Ectodermal cell (in vitro differentiated cells): Measurements from ENCODE around the gene PWP2.

Source experiments
- H3K27ac ChIP-seq: 2 replicates; pipeline ENCODE4 v1.7.0; 2013; ENCODE audit warnings: mild to moderate bottlenecking, low read depth, low read length; ENCODE audit not compliant: insufficient read depth, poor library complexity, severe bottlenecking
- H3K27me3 ChIP-seq: 2 replicates; pipeline ENCODE4 v1.7.0; 2013; ENCODE audit warnings: mild to moderate bottlenecking, low read length; ENCODE audit not compliant: insufficient read depth, control insufficient read depth, poor library complexity, severe bottlenecking
- H3K36me3 ChIP-seq: one replicate; pipeline ENCODE4 v1.7.0; 2013; ENCODE audit warnings: low read length; ENCODE audit not compliant: control insufficient read depth, insufficient read depth
- H3K4me1 ChIP-seq: one replicate; pipeline ENCODE4 v1.7.0; 2013; ENCODE audit warnings: low read length; ENCODE audit not compliant: control insufficient read depth, insufficient read depth
- H3K4me3 ChIP-seq: 2 replicates; pipeline ENCODE4 v1.7.0; 2013; ENCODE audit warnings: low read depth, low read length, control low read depth; ENCODE audit not compliant: insufficient read depth
- H3K9me3 ChIP-seq: 2 replicates; pipeline ENCODE4 v1.7.0; 2013; ENCODE audit warnings: mild to moderate bottlenecking, low read length, moderate library complexity; ENCODE audit not compliant: control insufficient read depth
- WGBS, 2 experiments: methylation state at CpG; one replicate each; pipeline ENCODE4 v1.1.7; 2013; ENCODE audit warnings: missing lambda C conversion rate in 2 of 2; 5-methylcytosine and 5-hydroxymethylcytosine counted together

PWP2 gene

DNA sequence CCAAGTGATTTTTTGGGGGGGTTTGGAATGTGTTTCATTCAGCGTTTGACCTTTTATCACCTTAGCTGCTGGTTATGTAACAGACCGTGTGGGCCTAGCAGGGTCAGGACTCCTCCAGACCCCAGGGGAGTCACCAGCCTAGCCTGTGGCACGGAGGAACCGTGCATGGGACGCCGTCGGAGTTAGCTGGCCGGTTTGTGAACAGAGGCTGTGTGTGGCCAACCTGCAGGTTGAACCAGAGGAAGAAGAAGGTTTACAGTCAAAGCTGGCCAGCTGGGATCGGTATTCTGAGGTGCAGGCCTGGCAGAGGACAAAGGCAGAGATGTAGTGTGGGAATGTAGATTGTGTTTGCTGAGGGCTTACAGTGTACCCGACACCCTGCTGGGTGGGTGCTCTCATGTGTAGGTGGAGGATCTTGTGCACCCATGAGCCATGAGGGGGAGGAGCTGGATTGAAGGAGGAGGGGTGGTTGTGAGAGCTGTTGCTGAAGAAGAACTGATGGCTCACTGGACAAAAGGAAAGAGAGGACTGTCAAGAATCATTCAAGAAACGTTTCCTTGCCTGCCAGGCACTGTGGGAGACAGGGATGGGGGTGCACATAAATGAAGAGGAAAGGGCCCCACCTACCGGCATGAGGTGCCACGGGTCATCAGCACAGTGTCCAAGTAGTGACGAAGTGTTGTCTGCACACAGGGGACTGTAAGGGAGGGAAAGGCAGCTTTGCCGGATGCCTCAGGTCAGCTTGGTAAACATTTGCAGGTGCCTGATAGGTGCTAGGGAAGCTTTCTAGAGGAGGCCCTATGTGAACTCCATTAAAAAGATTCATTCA, 40.0 kb upstream of the PWP2 start:
- no peaks in the 10 kb centered on the region for H3K27me3 ChIP-seq
- no peaks in the 10 kb centered on the region for H3K9me3 ChIP-seq
- H3K36me3 ChIP-seq: no peaks in the 10 kb centered on the region

DNA sequence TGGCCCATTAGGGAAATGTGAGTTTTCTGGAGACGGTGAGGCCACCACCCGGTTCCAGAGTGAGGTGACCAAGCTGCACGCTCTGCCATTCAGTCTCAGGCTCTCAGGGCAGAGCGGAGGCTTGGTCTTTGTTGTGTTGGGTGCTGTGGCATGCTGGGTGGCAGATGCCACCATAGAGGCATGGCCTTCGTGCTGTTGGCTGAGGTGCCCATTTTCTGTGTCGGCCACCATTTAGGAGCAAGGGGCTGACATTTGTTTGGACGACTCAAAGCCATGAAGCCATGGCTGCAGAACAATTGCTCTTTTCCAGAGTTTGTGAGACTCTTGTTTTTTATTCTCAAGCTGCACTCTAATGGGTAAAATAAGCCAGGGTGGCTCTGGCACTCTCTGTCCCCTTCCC, 36.8 kb upstream of the PWP2 start:
- Histone ChIP-seq H3K27ac (no peak overlapping the region), H3K36me3 (no peaks in the 10 kb centered on the region), H3K4me1 (peaks cover 12% of the 10 kb centered on the region), H3K9me3 (no peaks in the 10 kb centered on the region), H3K27me3 (no peaks in the 10 kb centered on the region), H3K4me3 (no peak overlapping the region)
- WGBS, 2 experiments: 95 to 97% methylated on average over 7 of the region's 7 CpGs

More for the DNA sequence above, 40.0 kb upstream of the PWP2 start:
- 87 to 90% methylated on average over 15 of the region's 15 CpGs for WGBS, 2 experiments
- H3K27ac ChIP-seq: no peak overlapping the region
- H3K4me3 ChIP-seq: no peak overlapping the region
- peaks cover 12% of the 10 kb centered on the region for H3K4me1 ChIP-seq

DNA sequence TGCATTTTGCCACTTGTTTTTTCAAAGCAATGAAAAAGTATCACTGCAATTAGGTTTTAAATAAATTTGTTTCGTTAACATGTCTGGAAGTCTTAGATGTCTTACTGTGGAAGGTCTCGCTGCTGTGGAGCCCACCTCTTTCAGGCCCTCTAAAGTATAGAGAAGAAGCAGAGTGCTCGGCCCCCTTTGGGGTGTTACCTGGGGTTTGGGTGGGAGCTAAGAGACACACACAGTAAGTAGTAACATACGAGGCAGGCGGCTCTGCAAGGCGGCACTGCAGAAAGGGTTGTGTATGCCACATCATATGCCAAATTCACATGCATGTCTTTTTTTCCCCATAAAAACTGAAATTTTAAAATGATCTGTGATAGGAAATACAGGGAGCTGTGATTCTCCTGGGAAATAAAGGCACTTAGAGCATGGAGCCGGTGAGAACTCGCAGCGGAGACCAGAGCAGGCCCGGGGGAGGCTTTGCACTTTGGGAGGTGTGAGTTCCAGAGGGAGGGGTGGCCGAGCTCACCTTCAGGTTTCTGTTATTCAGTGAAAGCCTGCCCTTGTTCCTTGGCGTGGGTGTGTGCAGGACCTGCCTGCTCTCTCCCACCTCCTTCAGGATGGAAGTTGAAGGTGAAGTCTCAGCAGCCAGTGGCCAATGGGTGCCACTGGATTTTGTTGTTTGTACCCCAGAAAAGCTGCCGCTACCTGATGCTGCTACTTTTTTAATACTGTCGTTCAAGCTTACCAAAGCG, 35.7 kb upstream of the PWP2 start:
- Histone ChIP-seq H3K4me1 (peaks cover 9% of the 10 kb centered on the region), H3K27ac (no peak overlapping the region), H3K9me3 (no peaks in the 10 kb centered on the region), H3K4me3 (no peak overlapping the region), H3K27me3 (no peaks in the 10 kb centered on the region), H3K36me3 (peaks cover 3% of the 10 kb centered on the region)
- WGBS, 2 experiments: 94 to 96% methylated on average over 15 of the region's 15 CpGs

DNA sequence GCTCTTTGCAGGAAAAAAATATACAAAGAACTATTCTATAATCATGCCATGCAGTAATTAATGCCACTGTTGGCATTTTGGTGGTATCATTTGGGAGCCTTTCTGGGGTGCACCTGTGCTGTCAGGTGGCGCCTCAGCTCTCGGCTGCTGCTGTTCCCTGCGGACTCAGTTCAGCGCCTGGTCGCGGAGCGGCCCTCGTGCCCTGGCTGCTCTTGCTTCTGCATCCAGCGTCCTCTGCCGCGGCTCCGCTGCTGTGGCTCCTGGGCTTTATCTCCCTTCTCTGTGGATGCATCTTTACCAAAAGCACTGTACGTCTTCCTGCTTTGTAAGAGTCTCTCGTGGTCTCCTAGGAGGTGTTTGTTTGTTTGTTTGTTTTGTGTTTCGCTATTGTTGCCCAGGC, 35.1 kb upstream of the PWP2 start:
- Histone ChIP-seq H3K36me3 (peaks cover 6% of the 10 kb centered on the region), H3K9me3 (no peaks in the 10 kb centered on the region), H3K27me3 (no peaks in the 10 kb centered on the region), H3K4me1 (peaks cover 4% of the 10 kb centered on the region), H3K4me3 (no peak overlapping the region), H3K27ac (no peak overlapping the region)
- WGBS, 2 experiments: 96% methylated on average over 15 of the region's 15 CpGs

DNA sequence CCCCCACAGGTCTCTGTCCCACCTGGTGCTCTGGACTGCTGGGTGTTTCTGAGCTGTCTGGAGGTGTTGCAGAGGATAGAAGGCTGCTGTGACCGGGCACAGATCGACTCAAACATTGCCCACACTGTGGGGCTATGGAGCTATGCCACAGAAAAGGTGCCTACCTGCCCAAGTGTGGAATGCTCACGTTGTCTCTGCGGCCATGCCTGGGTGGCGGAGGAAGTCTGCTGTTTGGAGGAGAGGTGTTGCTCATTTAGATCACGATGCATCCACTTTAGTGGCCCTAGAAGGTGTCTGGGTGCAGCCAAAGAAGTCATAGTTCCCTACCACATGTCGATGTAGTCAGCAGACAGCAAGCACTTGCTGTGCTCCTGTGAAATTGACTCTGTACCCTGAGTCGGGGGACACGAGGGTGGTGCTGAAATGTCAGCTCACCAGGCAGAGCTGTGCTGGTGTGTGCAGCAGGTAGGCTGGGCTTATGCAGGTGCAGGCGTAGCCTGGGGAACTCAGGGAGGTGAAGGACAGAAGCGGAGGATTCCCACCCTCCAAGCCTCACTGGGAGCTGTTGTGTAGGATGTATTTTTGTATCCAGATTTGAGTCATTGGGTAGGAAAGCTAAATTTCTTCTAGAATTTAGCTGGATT, 32.8 kb upstream of the PWP2 start:
- H3K4me1 ChIP-seq: no peaks in the 10 kb centered on the region
- H3K4me3 ChIP-seq: no peak overlapping the region
- peaks cover 6% of the 10 kb centered on the region for H3K36me3 ChIP-seq
- 95 to 98% methylated on average over 11 of the region's 11 CpGs for WGBS, 2 experiments
- H3K27me3 ChIP-seq: no peaks in the 10 kb centered on the region
- no peaks in the 10 kb centered on the region for H3K9me3 ChIP-seq
- no peak overlapping the region for H3K27ac ChIP-seq

DNA sequence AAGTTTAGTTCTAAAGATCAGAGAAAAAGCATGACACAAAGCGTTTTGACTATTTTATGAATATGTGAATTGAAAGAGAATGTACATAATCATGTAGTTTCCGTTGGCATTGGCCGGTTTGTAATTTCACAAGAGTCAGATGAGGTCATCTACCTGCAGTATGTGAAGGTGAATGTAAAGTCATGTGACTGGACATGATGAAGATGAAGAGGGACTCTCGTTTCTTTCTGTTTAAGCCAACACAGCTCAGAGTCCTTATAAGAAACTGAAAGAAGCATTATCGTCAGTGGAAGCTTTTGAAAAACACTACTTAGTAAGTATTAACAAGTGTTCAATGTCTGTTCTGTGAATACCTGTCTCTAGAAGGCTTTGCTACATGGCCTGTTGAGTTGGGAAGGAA, 30.9 kb upstream of the PWP2 start:
- Histone ChIP-seq H3K27ac (no peak overlapping the region), H3K9me3 (no peaks in the 10 kb centered on the region), H3K36me3 (peaks cover 17% of the 10 kb centered on the region), H3K4me3 (no peak overlapping the region), H3K4me1 (no peaks in the 10 kb centered on the region), H3K27me3 (no peaks in the 10 kb centered on the region)
- WGBS, 2 experiments: 91 to 96% methylated on average over 5 of the region's 5 CpGs

DNA sequence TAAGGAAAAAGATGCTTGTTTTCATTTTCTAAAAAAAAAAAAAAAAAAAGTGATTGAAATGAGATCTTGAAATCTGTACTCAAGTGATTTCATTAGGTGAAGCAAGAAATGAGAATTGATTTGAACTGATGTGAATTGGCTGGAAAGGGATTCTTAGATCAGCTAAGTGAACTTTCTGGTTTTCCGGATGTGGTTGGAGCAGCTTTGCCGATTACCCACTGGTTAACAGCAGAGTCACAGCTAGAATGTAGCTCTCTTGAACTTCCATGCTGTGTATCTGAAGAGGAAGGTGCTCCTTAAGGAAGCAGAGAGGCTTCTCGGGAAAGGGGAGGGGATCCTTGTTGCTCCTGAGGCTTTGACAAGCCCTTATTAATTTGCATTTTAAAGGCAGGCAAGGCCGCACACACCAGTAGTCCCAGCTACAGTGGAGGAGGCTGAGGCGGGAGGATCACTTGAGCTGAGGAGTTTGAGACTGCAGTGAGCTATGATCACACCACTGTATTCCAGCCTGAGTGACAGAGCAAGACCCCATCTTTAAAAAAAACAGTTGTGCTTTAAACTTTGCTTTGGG, 28.7 kb upstream of the PWP2 start:
- Histone ChIP-seq H3K4me3 (no peak overlapping the region), H3K4me1 (no peaks in the 10 kb centered on the region), H3K36me3 (peaks cover 28% of the 10 kb centered on the region), H3K27me3 (no peaks in the 10 kb centered on the region), H3K9me3 (no peaks in the 10 kb centered on the region), H3K27ac (no peak overlapping the region)
- whole genome bisulfite sequencing, 2 experiments: 57 to 68% methylated on average over 5 of the region's 5 CpGs

DNA sequence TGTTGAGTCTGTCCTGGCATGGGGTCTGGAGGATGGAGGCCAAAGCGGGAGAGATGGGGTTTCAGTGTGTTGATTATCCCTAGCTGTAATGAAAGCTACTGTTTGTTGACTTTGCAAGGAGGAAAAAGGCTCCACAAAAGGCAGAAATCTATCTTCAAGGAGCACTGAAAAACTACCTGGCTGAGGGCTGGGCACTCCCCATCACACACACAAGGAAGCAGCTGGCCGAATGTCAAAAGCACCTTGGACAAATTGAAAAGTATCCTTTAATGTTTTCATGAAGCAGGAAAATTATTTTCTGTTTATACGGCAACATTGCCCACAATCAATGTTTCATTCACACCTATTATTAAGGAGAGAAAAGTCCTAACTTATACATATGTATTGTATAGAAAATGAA, 27.8 kb upstream of the PWP2 start:
- no peaks in the 10 kb centered on the region for H3K4me1 ChIP-seq
- H3K9me3 ChIP-seq: no peaks in the 10 kb centered on the region
- 90 to 98% methylated on average over 2 to 3 of the region's 3 CpGs for WGBS, 2 experiments
- H3K27ac ChIP-seq: no peak overlapping the region
- peaks cover 29% of the 10 kb centered on the region for H3K36me3 ChIP-seq
- H3K4me3 ChIP-seq: no peak overlapping the region
- no peaks in the 10 kb centered on the region for H3K27me3 ChIP-seq

DNA sequence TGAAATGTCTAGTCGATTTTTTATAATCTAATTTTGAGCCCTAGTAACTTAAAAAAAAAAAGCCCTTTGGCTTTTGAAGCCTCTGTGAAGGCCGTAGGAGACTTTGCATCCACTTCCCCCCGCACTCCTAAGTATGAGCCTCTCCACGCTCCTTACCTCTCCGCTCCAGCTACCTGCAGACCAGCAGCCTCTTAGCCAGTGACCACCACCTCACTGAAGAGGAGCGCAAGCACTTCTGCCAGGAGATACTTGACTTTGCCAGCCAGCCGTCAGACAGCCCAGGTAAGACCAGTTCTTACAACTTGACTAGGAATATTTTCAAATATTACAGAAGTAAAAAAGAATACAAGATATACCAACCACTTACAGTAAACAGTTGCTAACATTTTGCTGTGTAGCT, 27.4 kb upstream of the PWP2 start:
- Histone ChIP-seq H3K4me1 (no peaks in the 10 kb centered on the region), H3K9me3 (no peaks in the 10 kb centered on the region), H3K27me3 (no peaks in the 10 kb centered on the region), H3K4me3 (no peak overlapping the region), H3K27ac (no peak overlapping the region), H3K36me3 (peaks cover 29% of the 10 kb centered on the region)
- 95 to 98% methylated on average over 7 of the region's 7 CpGs for WGBS, 2 experiments
